H1 (cell line): ENCODE measurements around the gene ADAM22.

ENCODE experiments used
- CHD2 ChIP-seq: IDR thresholded peaks from 2 replicates; pipeline ENCODE4 v1.6.1; 2012; ENCODE audit warnings: low read length, improper control_type of control experiment
- FOSL1 ChIP-seq: IDR thresholded peaks from 2 replicates; pipeline ENCODE4 v1.6.1; 2011; ENCODE audit warnings: mild to moderate bottlenecking, low read depth, low read length, moderate library complexity; ENCODE audit not compliant: insufficient read depth
- JUN ChIP-seq: IDR thresholded peaks from 2 replicates; pipeline ENCODE4 v1.6.1; 2011; ENCODE audit warnings: low read depth, mild to moderate bottlenecking, improper control_type of control experiment, low read length
- JUND ChIP-seq: IDR thresholded peaks from 2 replicates; pipeline ENCODE4 v1.6.1; 2011; ENCODE audit warnings: mild to moderate bottlenecking, improper control_type of control experiment, low read length
- POLR2A ChIP-seq, 2 experiments: IDR thresholded peaks; 1 replicate in 1 of 2; 2 replicates in 1 of 2; pipeline ENCODE4 v1.6.1; 2011; ENCODE audit warnings: low read depth in 2 of 2, low read length in 2 of 2, mild to moderate bottlenecking in 2 of 2; ENCODE audit errors: control extremely low read depth in 1 of 2
- SRF ChIP-seq: IDR thresholded peaks from 2 replicates; pipeline ENCODE4 v1.6.1; 2011; ENCODE audit warnings: mild to moderate bottlenecking, low read depth, low read length, moderate library complexity
- USF2 ChIP-seq: IDR thresholded peaks from 2 replicates; pipeline ENCODE4 v1.6.1; 2011; ENCODE audit warnings: low read length, improper control_type of control experiment
- TF ChIP-seq, protein P1 (sequence below), 3 experiments: IDR thresholded peaks; 1 replicate in 2 of 3; 2 replicates in 1 of 3; pipeline versions ENCODE4 v1.5.1 to v1.6.1; 2011; ENCODE audit warnings: low read length in 3 of 3, mild to moderate bottlenecking in 3 of 3, inconsistent platforms in 2 of 3, low read depth in 1 of 3, moderate library complexity in 1 of 3; ENCODE audit not compliant: insufficient read depth in 1 of 3; ENCODE audit errors: control extremely low read depth in 1 of 3

DNA sequence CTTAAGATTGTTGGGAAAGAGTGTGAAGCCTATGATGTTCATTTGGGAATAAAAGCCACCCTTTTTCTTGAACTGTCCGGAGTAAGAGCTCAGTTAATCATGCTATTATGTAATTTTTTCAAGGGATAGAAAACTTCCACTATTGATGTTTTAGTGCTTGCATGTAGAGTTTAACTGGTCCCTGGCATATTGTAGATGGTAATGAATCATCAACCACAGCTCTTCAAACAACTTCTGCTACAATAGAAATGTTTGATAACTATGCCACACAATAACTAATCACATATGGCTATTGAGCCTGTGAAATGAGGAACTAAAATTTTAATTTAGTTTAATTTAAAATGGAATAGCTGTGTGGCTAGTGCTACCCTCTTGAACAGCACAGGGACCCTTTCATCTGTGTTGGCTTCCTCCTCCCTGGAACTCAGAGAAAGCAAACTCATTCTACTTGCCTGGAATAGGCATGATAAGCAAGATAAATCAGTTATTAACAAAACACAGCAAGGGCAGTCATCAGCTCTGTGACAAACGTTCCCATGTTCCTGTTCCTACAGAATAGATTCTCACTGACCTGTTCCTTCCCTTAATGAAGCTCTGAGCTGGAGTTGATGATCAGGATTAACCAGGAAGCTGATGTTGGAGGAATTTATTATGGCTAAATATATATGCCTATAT, 290.7 kb downstream of the ADAM22 start:
- TF ChIP-seq USF2 (no peak), CHD2 (no peak), SRF (no peak), POLR2A (IDR thresholded peaks at IDR 0.05; ENCODE audit: control extremely low read depth in 1 of 2, low read depth in 2 of 2, low read length in 2 of 2) (no peak), JUN (no peak), FOSL1 (no peak), JUND (no peak)
- TF ChIP-seq, protein P1, sequence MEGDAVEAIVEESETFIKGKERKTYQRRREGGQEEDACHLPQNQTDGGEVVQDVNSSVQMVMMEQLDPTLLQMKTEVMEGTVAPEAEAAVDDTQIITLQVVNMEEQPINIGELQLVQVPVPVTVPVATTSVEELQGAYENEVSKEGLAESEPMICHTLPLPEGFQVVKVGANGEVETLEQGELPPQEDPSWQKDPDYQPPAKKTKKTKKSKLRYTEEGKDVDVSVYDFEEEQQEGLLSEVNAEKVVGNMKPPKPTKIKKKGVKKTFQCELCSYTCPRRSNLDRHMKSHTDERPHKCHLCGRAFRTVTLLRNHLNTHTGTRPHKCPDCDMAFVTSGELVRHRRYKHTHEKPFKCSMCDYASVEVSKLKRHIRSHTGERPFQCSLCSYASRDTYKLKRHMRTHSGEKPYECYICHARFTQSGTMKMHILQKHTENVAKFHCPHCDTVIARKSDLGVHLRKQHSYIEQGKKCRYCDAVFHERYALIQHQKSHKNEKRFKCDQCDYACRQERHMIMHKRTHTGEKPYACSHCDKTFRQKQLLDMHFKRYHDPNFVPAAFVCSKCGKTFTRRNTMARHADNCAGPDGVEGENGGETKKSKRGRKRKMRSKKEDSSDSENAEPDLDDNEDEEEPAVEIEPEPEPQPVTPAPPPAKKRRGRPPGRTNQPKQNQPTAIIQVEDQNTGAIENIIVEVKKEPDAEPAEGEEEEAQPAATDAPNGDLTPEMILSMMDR (IDR thresholded peaks at IDR 0.05; ENCODE audit: control extremely low read depth in 1 of 3, insufficient read depth in 1 of 3, low read depth in 1 of 3, low read length in 3 of 3), result no peak
